ENCODE measurements around the gene WDPCP. TPM values are rescaled to one million over a fixed set of nuclear protein-coding genes. Genes with fewer than 3 reads are reported as not detected.

Gene WDPCP
- polyA plus RNA-seq, 2 of the 4 experiments (the other 2 are of a cell fraction), result 3.0 to 7.6 TPM

DNA sequence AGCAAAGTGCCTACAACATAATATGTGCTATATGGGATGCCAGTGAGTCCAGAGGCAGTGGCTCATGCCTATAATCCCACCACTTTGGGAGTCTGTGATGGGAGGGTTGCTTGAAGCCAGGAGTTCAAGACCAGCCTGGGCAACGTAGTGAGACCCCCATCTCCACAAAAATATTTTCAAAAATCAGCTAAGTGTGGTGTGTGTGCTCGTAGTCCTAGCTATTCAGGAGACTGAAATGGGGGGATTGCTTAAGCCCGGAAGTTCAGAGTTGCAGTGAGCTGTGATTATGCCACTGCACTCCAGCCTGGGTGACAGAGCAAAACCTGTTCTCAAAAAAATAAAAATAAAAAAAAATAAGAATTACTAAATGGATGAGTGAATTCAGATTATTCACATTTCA, 514.3 kb downstream of the WDPCP start:
- Histone ChIP-seq H3K9me3 (no peaks in the 10 kb centered on the region), H3K4me3 (no peak overlapping the region), H3K4me1 (peaks cover 1% of the 10 kb centered on the region; the same call in 1 of the 3 replicates), H3K4me2 (no peak overlapping the region), H3K27ac (no peak overlapping the region)
- ATAC-seq, result no peak
- no peak for FAIRE-seq
- POLR2A ChIA-PET, result no interaction called here
- no peak for DNase-seq (ENCODE audit: low read depth in 1 of 2, low spot score in 1 of 2)
- WGBS (ENCODE audit: missing lambda C conversion rate), result 47% methylated on average over 3 of the region's 3 CpGs
- TF ChIP-seq ZC3H11A (IDR thresholded peaks at IDR 0.05) (no peak), KDM1A (IDR thresholded peaks at IDR 0.05; ENCODE audit: low read depth) (no peak), CBX2 (IDR thresholded peaks at IDR 0.05; ENCODE audit: borderline replicate concordance, low read depth) (no peak), CEBPB (IDR thresholded peaks at IDR 0.05) (no peak)
- TF ChIP-seq, protein P1, sequence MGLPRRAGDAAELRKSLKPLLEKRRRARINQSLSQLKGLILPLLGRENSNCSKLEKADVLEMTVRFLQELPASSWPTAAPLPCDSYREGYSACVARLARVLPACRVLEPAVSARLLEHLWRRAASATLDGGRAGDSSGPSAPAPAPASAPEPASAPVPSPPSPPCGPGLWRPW (IDR thresholded peaks at IDR 0.05), result no peak
- CTCF ChIA-PET, result no interaction called here

DNA sequence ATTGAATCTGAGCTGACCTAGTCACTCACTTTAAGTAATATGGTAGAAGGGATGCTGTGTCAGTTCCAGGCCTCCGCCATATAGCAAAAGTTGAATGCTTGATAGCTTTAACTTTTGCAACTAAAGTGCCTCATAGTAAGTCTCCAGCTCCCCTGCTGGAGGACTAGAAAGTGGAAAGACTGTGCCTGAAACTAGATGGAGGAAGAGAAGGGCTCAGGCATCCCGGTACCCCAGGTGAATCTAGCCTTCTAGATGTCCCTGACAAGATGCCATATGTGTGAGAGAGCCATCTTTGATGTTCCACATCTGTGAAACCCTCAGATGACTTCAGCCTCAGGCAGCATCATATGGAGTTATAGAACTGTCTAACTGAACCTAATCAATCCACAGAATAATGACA, 516.6 kb downstream of the WDPCP start:
- peak; percentile 46 for FAIRE-seq

More for the DNA sequence above, 516.6 kb downstream of the WDPCP start:
- WGBS (ENCODE audit: missing lambda C conversion rate), result 52% methylated on average over 2 of the region's 2 CpGs
- Histone ChIP-seq H3K27ac (no peak overlapping the region), H3K4me3 (no peak overlapping the region), H3K4me1 (no peaks in the 10 kb centered on the region), H3K9me3 (no peaks in the 10 kb centered on the region), H3K4me2 (no peak overlapping the region)
- DNase-seq (ENCODE audit: low read depth in 1 of 2, low spot score in 1 of 2) (no peak), ATAC-seq (peak; percentile 26 to 56; a peak in 3 of 6 replicates)
- TF ChIP-seq, protein P2, sequence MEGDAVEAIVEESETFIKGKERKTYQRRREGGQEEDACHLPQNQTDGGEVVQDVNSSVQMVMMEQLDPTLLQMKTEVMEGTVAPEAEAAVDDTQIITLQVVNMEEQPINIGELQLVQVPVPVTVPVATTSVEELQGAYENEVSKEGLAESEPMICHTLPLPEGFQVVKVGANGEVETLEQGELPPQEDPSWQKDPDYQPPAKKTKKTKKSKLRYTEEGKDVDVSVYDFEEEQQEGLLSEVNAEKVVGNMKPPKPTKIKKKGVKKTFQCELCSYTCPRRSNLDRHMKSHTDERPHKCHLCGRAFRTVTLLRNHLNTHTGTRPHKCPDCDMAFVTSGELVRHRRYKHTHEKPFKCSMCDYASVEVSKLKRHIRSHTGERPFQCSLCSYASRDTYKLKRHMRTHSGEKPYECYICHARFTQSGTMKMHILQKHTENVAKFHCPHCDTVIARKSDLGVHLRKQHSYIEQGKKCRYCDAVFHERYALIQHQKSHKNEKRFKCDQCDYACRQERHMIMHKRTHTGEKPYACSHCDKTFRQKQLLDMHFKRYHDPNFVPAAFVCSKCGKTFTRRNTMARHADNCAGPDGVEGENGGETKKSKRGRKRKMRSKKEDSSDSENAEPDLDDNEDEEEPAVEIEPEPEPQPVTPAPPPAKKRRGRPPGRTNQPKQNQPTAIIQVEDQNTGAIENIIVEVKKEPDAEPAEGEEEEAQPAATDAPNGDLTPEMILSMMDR (IDR thresholded peaks at IDR 0.05), result no peak
- TF ChIP-seq, protein P3, sequence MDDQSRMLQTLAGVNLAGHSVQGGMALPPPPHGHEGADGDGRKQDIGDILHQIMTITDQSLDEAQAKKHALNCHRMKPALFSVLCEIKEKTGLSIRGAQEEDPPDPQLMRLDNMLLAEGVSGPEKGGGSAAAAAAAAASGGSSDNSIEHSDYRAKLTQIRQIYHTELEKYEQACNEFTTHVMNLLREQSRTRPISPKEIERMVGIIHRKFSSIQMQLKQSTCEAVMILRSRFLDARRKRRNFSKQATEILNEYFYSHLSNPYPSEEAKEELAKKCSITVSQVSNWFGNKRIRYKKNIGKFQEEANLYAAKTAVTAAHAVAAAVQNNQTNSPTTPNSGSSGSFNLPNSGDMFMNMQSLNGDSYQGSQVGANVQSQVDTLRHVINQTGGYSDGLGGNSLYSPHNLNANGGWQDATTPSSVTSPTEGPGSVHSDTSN (IDR thresholded peaks at IDR 0.05), result no peak
- TF ChIP-seq RCOR1 (IDR thresholded peaks at IDR 0.05; ENCODE audit: low read depth, low read length), result no peak
- no peak for TF ChIP-seq PHF8 (IDR thresholded peaks at IDR 0.05; ENCODE audit: borderline replicate concordance, low read depth)
- TF ChIP-seq POLR2A (IDR thresholded peaks at IDR 0.05; ENCODE audit: low read length), result no peak
- no peak for TF ChIP-seq HOXA7 (CRISPR knock-in tag; IDR thresholded peaks at IDR 0.05)
- TF ChIP-seq FOXS1 (CRISPR knock-in tag; IDR thresholded peaks at IDR 0.05), result no peak
- TF ChIP-seq MAZ (IDR thresholded peaks at IDR 0.05; ENCODE audit: borderline replicate concordance, low read depth, low read length), result no peak
- ChIA-PET CTCF (no interaction called here), POLR2A (no interaction called here)

Small RNA genes lying within 50 kb of the gene (small RNA-seq; reads per million reads assigned to genes)
- gene RF00017, result 0 reads per million in 6 experiments

Other genes starting within 250 kb of the WDPCP start
- 425 and 450 TPM in 2 replicates for gene MDH1, start 486 bp upstream of the WDPCP start, polyA plus RNA-seq (2011; rRNA removed)
- 216 to 224 TPM (median 220 TPM) in 3 replicates for gene MDH1, start 486 bp upstream of the WDPCP start, polyA plus RNA-seq (2017; fragmentation: RNase III; extraction: RNeasy Plus Mini Kit Qiagen cat#74134 plus additional on column Dnase treatment)

Data from A549 (cell line).